ENCODE data around the gene SCAMP2. TPM values are rescaled to one million over a fixed set of nuclear protein-coding genes. Genes with fewer than 3 reads are reported as not detected.
A peak's percentile ranks its signal among the peaks of the same experiment; 100 is the strongest.

Gene SCAMP2
- total RNA-seq, 2 experiments from 2014 or later, result 77.6 to 79.5 TPM

GRCh38 chr15:74872702-74873035, 496 bp downstream of the SCAMP2 start:
- H3K4me1 Mint-ChIP-seq (ENCODE audit: low read depth), result peaks cover 51% of the 10 kb centered on the region
- ChIA-PET POLR2A (interaction anchor here (0.6 to 1.5 kb wide), 2 partner anchors 17 to 29 kb away, joined by 3 to 4 read pairs; no protein-coding TSS in a partner anchor), CTCF (interaction anchor here (0.6 to 4.9 kb wide), 2 partner anchors 20 to 29 kb away, joined by 3 to 35 read pairs; no protein-coding TSS in a partner anchor)
- DNase-seq, result no peak
- H3K36me3 Mint-ChIP-seq, result peaks cover 16% of the 10 kb centered on the region
- H3K27me3 Mint-ChIP-seq, result no peaks in the 10 kb centered on the region
- intact Hi-C loops (cut with micrococcal nuclease), result loop anchor here (1.0 to 10.0 kb wide), 6 partner anchors 16 to 580 kb away; partner anchors contain the start of genes C15orf39, COX5A, FAM219B and SIN3A
- H3K27ac Mint-ChIP-seq, result peak overlapping the region; percentile 90
- no peaks in the 10 kb centered on the region for H3K9me3 Mint-ChIP-seq
- H3K4me3 Mint-ChIP-seq, result peak overlapping the region; percentile 96

DNA sequence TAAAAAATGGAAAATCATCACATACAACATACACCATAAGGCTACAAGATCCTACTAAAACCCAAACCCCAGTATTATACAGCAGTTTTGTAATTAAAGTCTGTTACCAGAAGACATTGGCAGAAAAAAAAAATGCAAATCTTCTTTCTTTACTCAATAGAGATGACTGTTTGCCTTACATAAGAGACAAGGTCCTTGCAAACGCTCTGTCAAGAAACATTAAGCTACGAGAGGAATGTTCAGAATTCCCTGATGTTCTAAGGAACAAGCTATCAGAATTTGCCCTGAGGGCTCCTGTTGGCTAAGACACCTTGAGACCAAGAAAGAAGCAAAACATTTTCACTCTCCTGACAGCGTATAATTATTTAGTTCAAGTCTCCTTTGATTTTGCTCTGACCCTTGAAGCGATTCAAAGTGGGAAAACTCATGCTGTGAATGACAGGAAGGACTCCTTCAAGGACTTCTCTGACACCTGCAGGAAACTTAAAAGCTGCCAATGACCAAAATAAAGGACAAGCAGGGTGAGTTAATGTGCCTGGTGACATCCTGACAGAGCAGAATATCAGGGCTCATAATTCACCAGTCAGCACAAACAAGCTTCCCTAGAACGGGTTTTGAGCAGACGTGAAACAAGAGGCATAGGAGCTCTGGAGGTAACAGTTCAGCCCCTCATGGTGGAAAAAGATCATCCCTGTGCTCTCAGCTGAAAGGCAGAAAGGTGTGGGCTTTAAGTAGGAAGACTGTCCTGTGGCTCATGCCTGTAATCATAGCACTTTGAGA, 2.5 kb downstream of the SCAMP2 start:
- Mint-ChIP-seq H3K27ac (peak overlapping the region; percentile 91), H3K4me1 (ENCODE audit: low read depth) (peaks cover 69% of the 10 kb centered on the region), H3K9me3 (no peaks in the 10 kb centered on the region), H3K27me3 (no peaks in the 10 kb centered on the region), H3K36me3 (peaks cover 21% of the 10 kb centered on the region), H3K4me3 (peak overlapping the region; percentile 45)
- DNase-seq, result no peak
- CTCF ChIA-PET, result interaction anchor here (0.6 to 5.4 kb wide), 16 partner anchors 17 to 231 kb away, joined by 3 to 49 read pairs (median 6); partner anchors contain the start of genes MPI and ULK3
- POLR2A ChIA-PET, result interaction anchor here (0.7 to 1.7 kb wide), 11 partner anchors 13 to 330 kb away, joined by 3 to 9 read pairs (median 5); partner anchors contain the start of genes ARID3B, FAM219B, MPI and ULK3
- intact Hi-C loops (cut with micrococcal nuclease), result loop anchor here (1.0 to 10.0 kb wide), 4 partner anchors 25 to 582 kb away; partner anchors contain the start of genes C15orf39 and SIN3A

GRCh38 chr15:74869726-74870407, 3.3 kb downstream of the SCAMP2 start:
- Mint-ChIP-seq H3K27me3 (no peaks in the 10 kb centered on the region), H3K9me3 (no peaks in the 10 kb centered on the region), H3K4me1 (ENCODE audit: low read depth) (peaks cover 74% of the 10 kb centered on the region), H3K36me3 (peaks cover 21% of the 10 kb centered on the region), H3K27ac (peak overlapping the region; percentile 91), H3K4me3 (peak overlapping the region; percentile 45)
- POLR2A ChIA-PET, result interaction anchor here (0.8 to 1.7 kb wide), 11 partner anchors 12 to 329 kb away, joined by 3 to 9 read pairs (median 8); partner anchors contain the start of genes ARID3B, FAM219B, MPI and ULK3
- intact Hi-C loops (cut with micrococcal nuclease), result loop anchor here (1.0 to 10.0 kb wide), 4 partner anchors 25 to 582 kb away; partner anchors contain the start of genes C15orf39 and SIN3A
- CTCF ChIA-PET, result interaction anchor here (0.6 to 5.4 kb wide), 16 partner anchors 12 to 231 kb away, joined by 3 to 49 read pairs (median 6); partner anchors contain the start of gene ULK3
- DNase-seq, result peak; percentile 78

DNA sequence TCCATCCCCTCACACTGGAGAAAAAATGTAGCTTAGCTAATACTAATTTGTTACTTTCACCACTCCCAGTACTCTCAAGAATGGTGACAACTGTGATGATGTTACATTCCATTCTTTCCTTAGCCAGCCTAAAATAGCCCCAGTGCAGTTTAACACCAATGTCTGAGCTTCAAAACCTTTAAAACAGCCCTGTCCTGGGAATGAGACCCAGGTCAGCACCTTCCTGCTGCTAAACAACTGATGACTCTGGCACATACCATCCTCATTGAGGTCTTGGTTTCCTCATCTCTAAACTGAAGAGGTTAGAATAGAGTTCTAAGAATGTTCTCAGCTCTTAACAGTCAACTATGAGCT, 3.8 kb downstream of the SCAMP2 start:
- intact Hi-C loops (cut with micrococcal nuclease), result no loop called here
- H3K9me3 Mint-ChIP-seq, result no peaks in the 10 kb centered on the region
- peaks cover 21% of the 10 kb centered on the region for H3K36me3 Mint-ChIP-seq
- peak overlapping the region; percentile 91 for H3K27ac Mint-ChIP-seq
- no peaks in the 10 kb centered on the region for H3K27me3 Mint-ChIP-seq
- no peak for DNase-seq
- peak overlapping the region; percentile 45 for H3K4me3 Mint-ChIP-seq
- H3K4me1 Mint-ChIP-seq (ENCODE audit: low read depth), result peaks cover 78% of the 10 kb centered on the region
- ChIA-PET POLR2A (interaction anchor here (0.8 to 1.6 kb wide), 8 partner anchors 11 to 92 kb away, joined by 3 to 9 read pairs (median 8); partner anchors contain the start of genes MPI and ULK3), CTCF (interaction anchor here (0.9 to 5.4 kb wide), 13 partner anchors 11 to 99 kb away, joined by 3 to 49 read pairs (median 5); partner anchors contain the start of gene ULK3)

DNA sequence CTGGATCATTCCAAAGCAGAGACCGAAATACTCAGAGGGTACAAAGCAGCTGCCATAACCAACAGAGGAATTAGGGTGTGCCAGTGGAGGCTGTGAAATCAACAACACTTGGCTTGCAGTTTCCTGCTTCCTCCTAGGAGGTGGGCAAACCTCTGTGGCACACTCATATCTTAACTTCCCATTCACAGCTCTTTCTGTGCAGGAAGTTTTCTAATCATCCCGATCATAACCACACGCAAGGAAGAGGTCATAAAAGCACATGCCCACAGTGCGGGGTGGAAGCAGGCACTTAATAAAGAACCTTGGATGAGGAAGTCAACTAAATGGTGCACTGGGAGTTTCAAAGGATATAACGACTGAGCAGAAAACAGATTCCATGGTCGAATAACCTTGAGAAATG, 5.1 kb downstream of the SCAMP2 start:
- Mint-ChIP-seq H3K9me3 (no peaks in the 10 kb centered on the region), H3K27ac (peak overlapping the region; percentile 81), H3K27me3 (no peaks in the 10 kb centered on the region), H3K4me3 (no peak overlapping the region), H3K4me1 (ENCODE audit: low read depth) (peaks cover 82% of the 10 kb centered on the region), H3K36me3 (peaks cover 23% of the 10 kb centered on the region)
- intact Hi-C loops (cut with micrococcal nuclease), result no loop called here
- no peak for DNase-seq
- POLR2A ChIA-PET, result interaction anchor here (0.8 kb wide), 1 partner anchor 81 kb away, joined by 4 read pairs; no protein-coding TSS in a partner anchor
- CTCF ChIA-PET, result interaction anchor here (0.7 to 5.4 kb wide), 2 partner anchors 21 to 34 kb away, joined by 3 to 49 read pairs; no protein-coding TSS in a partner anchor

DNA sequence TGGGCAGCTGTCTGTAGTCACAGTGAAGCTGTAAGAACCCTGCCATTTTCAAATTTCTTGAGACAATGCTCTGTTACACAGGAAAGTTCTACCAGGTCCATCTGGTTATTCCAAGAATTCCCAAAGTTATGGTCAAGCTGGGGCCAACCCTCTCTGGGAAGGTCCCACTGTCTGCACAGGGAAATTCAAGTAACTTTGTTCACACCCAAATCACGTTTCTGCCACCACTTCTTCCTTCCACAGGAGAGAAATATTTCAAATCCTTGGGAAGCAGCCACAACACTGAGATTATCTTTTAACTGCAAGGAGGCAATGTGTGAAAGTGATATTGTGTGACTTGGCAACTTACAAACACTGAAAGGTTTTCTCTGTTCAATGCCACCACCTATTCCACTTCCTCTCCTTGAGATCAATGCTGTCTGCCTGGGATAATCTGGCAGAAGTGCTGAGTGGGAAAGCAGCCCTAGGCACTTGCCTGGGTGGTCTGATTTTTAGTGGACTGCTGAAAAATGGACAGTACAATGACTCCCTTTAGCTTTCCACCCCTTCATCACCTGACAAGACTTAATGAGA, 5.6 kb downstream of the SCAMP2 start:
- no peak overlapping the region for H3K4me3 Mint-ChIP-seq
- H3K36me3 Mint-ChIP-seq, result peaks cover 19% of the 10 kb centered on the region
- ChIA-PET POLR2A (no interaction called here), CTCF (interaction anchor here (0.7 to 5.4 kb wide), 2 partner anchors 22 to 34 kb away, joined by 3 to 49 read pairs; no protein-coding TSS in a partner anchor)
- peaks cover 79% of the 10 kb centered on the region for H3K4me1 Mint-ChIP-seq (ENCODE audit: low read depth)
- peak overlapping the region; percentile 81 for H3K27ac Mint-ChIP-seq
- intact Hi-C loops (cut with micrococcal nuclease), result no loop called here
- H3K27me3 Mint-ChIP-seq, result no peaks in the 10 kb centered on the region
- H3K9me3 Mint-ChIP-seq, result no peaks in the 10 kb centered on the region
- DNase-seq, result no peak

GRCh38 chr15:74866090-74866489, 7.1 kb downstream of the SCAMP2 start:
- Mint-ChIP-seq H3K4me1 (ENCODE audit: low read depth) (peaks cover 66% of the 10 kb centered on the region), H3K36me3 (peaks cover 15% of the 10 kb centered on the region), H3K4me3 (no peak overlapping the region), H3K9me3 (no peaks in the 10 kb centered on the region), H3K27me3 (no peaks in the 10 kb centered on the region), H3K27ac (peak overlapping the region; percentile 44)
- CTCF ChIA-PET, result interaction anchor here (1.1 to 5.4 kb wide), 2 partner anchors 36 to 78 kb away, joined by 3 to 49 read pairs; no protein-coding TSS in a partner anchor
- intact Hi-C loops (cut with micrococcal nuclease), result no loop called here
- no peak for DNase-seq
- POLR2A ChIA-PET, result no interaction called here

- ChIA-PET POLR2A (interaction anchor here (0.6 kb wide), 1 partner anchor 93 kb away, joined by 4 read pairs; no protein-coding TSS in a partner anchor), CTCF (no interaction called here)
- DNase-seq, result no peak
- H3K9me3 Mint-ChIP-seq, result no peaks in the 10 kb centered on the region
- intact Hi-C loops (cut with micrococcal nuclease), result no loop called here
- H3K27ac Mint-ChIP-seq, result peak overlapping the region; percentile 38
- H3K27me3 Mint-ChIP-seq, result no peaks in the 10 kb centered on the region
- H3K4me3 Mint-ChIP-seq, result no peak overlapping the region
- peaks cover 58% of the 10 kb centered on the region for H3K4me1 Mint-ChIP-seq (ENCODE audit: low read depth)
- peaks cover 14% of the 10 kb centered on the region for H3K36me3 Mint-ChIP-seq
Measured at GRCh38 chr15:74865316-74865715, 7.8 kb downstream of the SCAMP2 start.

- intact Hi-C loops (cut with micrococcal nuclease), result no loop called here
- no peaks in the 10 kb centered on the region for H3K9me3 Mint-ChIP-seq
- peaks cover 12% of the 10 kb centered on the region for H3K36me3 Mint-ChIP-seq
- DNase-seq, result no peak
- H3K4me1 Mint-ChIP-seq (ENCODE audit: low read depth), result peaks cover 51% of the 10 kb centered on the region
- CTCF ChIA-PET, result interaction anchor here (0.6 kb wide), 1 partner anchor 24 kb away, joined by 3 read pairs; no protein-coding TSS in a partner anchor
- POLR2A ChIA-PET, result interaction anchor here (0.7 kb wide), 1 partner anchor 29 kb away, joined by 3 read pairs; no protein-coding TSS in a partner anchor
- no peak overlapping the region for H3K4me3 Mint-ChIP-seq
- no peaks in the 10 kb centered on the region for H3K27me3 Mint-ChIP-seq
- H3K27ac Mint-ChIP-seq, result peak overlapping the region; percentile 26
Measured at GRCh38 chr15:74864296-74864695, 8.9 kb downstream of the SCAMP2 start.

DNA sequence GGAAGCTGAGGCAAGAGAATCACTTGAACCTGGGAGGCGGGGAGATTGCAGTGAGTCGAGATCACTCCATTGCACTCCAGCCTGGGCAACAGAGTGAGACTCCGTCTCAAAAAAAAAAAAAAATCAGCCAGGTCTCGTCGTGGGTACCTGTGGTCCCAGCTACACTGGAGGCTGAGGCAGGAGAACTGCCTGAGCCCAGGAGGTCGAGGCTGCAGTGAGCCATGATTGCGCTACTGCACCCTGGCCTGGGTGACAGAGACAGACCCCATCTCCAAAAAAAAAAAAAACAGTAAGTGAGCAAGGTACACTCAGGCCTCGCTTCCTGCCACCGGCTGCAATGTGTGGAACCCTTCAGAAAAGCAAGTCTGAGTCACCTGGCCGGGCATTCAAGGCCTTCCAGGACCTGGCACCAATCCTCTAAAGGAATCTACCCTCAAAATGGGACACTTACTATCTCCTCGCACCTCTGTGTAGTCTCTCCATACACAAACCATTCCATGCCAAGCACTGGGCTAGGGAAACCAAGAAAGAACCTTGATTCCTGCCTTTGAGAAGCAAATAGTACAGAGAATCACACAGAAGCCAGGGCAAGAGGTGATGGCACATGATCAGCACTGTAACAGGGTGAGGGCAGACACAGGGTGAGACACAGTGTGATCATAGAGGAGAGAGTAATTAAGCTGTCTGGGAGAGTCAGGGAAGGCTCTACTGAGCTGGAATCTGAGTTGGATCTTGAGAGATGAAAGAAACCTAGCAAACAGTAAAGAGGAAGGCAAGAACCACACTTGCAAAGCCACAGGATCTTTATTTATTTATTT, 9.7 kb downstream of the SCAMP2 start:
- CTCF ChIA-PET, result interaction anchor here (1.1 kb wide), 1 partner anchor 38 kb away, joined by 4 read pairs; no protein-coding TSS in a partner anchor
- DNase-seq, result no peak
- no peaks in the 10 kb centered on the region for H3K9me3 Mint-ChIP-seq
- H3K4me1 Mint-ChIP-seq (ENCODE audit: low read depth), result peaks cover 50% of the 10 kb centered on the region
- peak overlapping the region; percentile 59 for H3K27ac Mint-ChIP-seq
- intact Hi-C loops (cut with micrococcal nuclease), result no loop called here
- H3K4me3 Mint-ChIP-seq, result no peak overlapping the region
- H3K36me3 Mint-ChIP-seq, result peaks cover 12% of the 10 kb centered on the region
- POLR2A ChIA-PET, result no interaction called here
- no peaks in the 10 kb centered on the region for H3K27me3 Mint-ChIP-seq

Data from activated CD4-positive, alpha-beta memory T cell treated with anti-CD3 and anti-CD28 coated beads for 36 hours (primary cell).